GM12891 (cell line): Measurements from ENCODE around the gene DEPDC7.

Experiments
- PAX5 ChIP-seq: IDR thresholded peaks from 2 replicates; pipeline ENCODE4 v1.6.1; 2011; ENCODE audit warnings: low read length, moderate library complexity, mild to moderate bottlenecking; ENCODE audit not compliant: insufficient read depth, severe bottlenecking
- POLR2A ChIP-seq: IDR thresholded peaks from 2 replicates; pipeline ENCODE4 v1.6.1; 2011; ENCODE audit warnings: low read depth, low read length, control low read depth
- POLR2AphosphoS5 ChIP-seq: IDR thresholded peaks from 2 replicates; pipeline ENCODE4 v1.6.1; 2011; ENCODE audit warnings: low read depth, low read length, control low read depth
- POU2F2 ChIP-seq: IDR thresholded peaks from 2 replicates; pipeline ENCODE4 v1.6.1; 2011; ENCODE audit warnings: low read depth, mild to moderate bottlenecking, control low read depth, low read length, moderate library complexity
- SPI1 ChIP-seq: IDR thresholded peaks from 2 replicates; pipeline ENCODE4 v1.6.1; 2011; ENCODE audit warnings: low read depth, low read length, control low read depth
- TAF1 ChIP-seq: IDR thresholded peaks from 2 replicates; pipeline ENCODE4 v1.6.1; 2011; ENCODE audit warnings: low read depth, low read length, control low read depth

- TF ChIP-seq TAF1 (no peak), POLR2A (no peak), POLR2AphosphoS5 (no peak), PAX5 (no peak), SPI1 (no peak), POU2F2 (no peak)
These were observed 41.6 kb downstream of the DEPDC7 start for GRCh38 chr11:33057284-33057683.
